GM12874 (cell line): ENCODE data around the gene ITGA2.

Experiments
- CTCF ChIP-seq: IDR thresholded peaks from 2 replicates; pipeline ENCODE4 v1.5.1; 2011; ENCODE audit warnings: low read depth, mild to moderate bottlenecking, control low read depth, low read length, moderate library complexity; ENCODE audit not compliant: insufficient read depth

ITGA2 gene

GRCh38 chr5:52989781-52990527 is 802 bp downstream of the ITGA2 start:
- TF ChIP-seq CTCF: 0 out of 2 replicates have a peak, but pooled peaks have one; percentile 16

GRCh38 chr5:52990528-52990925 is 1.4 kb downstream of the ITGA2 start:
- no peak for TF ChIP-seq CTCF

DNA sequence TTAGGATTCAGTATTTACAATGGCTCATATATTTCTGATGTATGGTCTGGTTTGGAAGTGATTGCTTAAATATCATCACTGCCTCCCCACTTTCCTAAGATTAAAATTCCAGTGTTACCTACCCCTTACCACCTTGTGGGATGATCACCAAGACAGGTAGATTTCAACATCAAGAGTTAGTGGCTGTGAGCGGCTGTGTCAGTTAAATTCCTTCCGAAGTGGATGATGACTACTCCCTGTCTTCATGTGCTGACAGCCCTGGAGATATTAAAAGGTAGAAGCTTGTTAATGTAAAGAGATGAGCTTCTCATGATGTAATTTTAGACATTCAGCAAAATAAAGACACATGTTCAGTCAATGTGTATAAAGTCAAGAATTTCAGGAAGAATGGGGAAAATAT is 4.2 kb downstream of the ITGA2 start:
- no peak for TF ChIP-seq CTCF

GRCh38 chr5:52994266-52994665 is 5.1 kb downstream of the ITGA2 start:
- no peak for TF ChIP-seq CTCF

- no peak for TF ChIP-seq CTCF
These were observed 5.9 kb downstream of the ITGA2 start for GRCh38 chr5:52995095-52995494.

- TF ChIP-seq CTCF: no peak
These were observed 6.8 kb downstream of the ITGA2 start for GRCh38 chr5:52995914-52996313.

- TF ChIP-seq CTCF: no peak
These were observed 7.8 kb downstream of the ITGA2 start for GRCh38 chr5:52996979-52997378.
